Measurements from ENCODE around the gene CREB3.

DNA sequence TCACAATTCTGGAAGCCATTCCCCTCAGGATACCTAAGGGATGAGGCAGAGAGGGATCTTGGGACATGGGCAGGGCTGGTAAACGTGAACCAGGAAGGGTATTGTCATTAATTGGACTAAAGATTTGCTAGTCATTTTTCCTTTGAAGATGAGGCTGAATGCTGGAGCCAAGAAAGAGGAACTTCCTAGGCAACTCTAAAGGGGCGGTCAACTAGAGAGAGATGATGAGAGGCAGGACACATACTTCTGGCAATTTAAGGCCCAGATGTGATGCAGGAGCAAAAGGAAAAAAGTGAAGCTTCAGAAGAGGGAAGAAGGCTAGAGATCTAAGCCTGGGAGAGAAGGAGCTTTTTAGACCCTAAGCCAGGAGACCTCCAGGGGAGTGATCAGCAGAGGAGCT is 11.0 kb downstream of the CREB3 start:
- TF ChIP-seq, protein P1, sequence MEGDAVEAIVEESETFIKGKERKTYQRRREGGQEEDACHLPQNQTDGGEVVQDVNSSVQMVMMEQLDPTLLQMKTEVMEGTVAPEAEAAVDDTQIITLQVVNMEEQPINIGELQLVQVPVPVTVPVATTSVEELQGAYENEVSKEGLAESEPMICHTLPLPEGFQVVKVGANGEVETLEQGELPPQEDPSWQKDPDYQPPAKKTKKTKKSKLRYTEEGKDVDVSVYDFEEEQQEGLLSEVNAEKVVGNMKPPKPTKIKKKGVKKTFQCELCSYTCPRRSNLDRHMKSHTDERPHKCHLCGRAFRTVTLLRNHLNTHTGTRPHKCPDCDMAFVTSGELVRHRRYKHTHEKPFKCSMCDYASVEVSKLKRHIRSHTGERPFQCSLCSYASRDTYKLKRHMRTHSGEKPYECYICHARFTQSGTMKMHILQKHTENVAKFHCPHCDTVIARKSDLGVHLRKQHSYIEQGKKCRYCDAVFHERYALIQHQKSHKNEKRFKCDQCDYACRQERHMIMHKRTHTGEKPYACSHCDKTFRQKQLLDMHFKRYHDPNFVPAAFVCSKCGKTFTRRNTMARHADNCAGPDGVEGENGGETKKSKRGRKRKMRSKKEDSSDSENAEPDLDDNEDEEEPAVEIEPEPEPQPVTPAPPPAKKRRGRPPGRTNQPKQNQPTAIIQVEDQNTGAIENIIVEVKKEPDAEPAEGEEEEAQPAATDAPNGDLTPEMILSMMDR (IDR thresholded peaks at IDR 0.05; ENCODE audit: low read length) = no peak
- TF ChIP-seq EZH2phosphoT487 (IDR thresholded peaks at IDR 0.05; ENCODE audit: low read length) (no peak), EZH2 (optimal IDR thresholded peaks at IDR 0.05; ENCODE audit: low read depth, low read length) (no peak)
